ENCODE results near the gene KCTD7.
"Not testable (repeated sequence)": the region's sequence is repeated elsewhere in the genome, so short reads cannot be mapped to it uniquely, and the experiment has no call there.

Gene KCTD7

DNA sequence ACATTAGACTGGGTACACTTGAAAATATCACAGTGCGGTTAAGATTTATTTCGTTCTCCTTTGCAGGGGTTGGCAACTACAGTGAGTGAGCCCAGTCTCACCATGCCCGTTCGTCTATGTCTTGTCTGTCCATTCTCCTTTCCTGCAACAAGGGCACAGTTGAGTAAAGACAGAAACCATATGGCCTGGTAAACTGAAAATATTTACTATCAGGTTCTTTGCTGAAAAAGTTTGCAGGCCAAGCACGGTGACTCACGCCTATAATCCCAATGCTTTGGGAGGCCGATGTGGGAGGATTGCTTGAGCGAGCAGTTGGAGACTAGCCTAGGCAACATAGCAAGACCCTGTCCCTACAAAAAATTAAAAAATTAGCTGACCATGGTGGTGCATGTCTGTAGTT, 11.4 kb upstream of the KCTD7 start:
- DNase-seq = no peak

DNA sequence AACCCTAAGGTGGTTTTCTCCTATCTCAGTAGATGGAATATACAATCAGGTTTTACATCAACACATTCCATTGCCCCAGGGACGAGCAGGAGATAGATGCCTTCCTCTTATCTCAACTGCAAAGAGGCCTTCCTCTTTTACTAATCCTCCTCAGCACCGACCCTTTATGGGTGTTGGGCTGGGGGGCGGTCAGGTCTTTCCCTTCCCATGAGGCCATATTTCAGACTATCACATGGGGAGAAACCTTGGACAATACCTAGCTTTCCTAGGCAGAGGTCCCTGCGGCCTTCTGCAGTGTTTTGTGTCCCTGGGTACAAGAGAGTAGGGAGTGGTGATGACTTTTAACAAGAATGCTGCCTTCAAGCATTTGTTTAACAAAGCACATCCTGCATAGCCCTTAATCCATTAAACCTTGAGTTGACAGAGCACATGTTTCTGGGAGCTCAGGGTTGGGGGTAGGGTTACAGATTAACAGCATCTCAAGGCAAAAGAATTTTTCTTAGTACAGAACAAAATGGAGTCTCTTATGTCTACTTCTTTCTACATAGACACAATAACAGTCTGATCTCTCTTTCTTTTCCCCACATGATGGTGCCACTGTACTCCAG, 9.2 kb upstream of the KCTD7 start:
- not testable (repeated sequence) for DNase-seq

DNA sequence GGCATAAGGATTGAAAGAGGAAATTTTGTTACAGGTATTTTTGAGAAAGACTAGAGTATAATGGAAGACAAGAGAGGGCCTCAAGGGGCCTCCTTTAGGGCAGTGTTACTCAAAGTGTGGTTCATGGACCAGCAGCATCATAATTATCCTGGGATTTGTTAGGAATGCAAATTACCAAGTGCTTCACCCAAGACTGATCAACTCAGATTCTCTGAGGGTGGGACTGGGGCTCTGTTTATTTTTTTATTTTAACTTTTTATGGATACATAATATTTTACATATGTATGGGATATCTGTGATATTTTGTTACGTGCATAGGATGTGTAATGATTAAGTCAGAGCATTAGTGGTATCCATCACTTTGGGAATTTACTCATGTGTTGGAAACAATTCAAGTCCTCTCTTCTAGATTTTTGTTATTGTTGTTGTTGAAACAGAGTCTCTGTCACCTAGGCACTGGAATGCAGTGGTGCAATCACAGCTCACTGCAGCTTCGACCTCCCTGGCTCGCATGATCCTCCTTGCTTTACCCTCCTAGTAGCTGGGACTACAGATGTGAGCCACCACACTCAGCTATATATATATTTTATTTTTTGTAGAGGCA, 2.2 kb upstream of the KCTD7 start:
- DNase-seq = no peak

DNA sequence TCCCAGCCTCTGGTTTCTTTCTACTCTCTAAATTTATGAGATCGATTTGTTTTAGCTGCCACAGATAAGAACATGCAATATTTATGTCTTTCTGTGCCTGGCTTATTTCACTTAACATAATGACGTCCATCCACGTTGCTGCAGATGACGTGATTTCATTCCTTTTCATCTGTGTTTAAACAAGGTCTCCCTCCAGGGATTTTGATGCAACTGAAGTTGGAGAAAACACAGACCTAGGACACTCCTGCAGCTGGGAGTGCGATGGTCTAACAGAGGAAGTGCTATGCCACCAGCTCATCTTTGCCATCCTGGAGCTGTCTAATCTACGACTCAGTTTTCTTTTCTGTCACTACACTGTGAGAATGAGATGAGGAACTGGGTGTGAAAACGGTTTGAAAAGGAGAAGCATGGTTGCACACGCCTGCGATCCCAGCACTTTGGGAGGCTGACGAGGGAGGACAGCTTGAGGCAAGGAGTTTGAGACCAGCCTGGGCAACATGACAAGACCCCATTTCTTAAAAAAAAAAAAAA, 1.5 kb upstream of the KCTD7 start:
- no peak for DNase-seq

DNA sequence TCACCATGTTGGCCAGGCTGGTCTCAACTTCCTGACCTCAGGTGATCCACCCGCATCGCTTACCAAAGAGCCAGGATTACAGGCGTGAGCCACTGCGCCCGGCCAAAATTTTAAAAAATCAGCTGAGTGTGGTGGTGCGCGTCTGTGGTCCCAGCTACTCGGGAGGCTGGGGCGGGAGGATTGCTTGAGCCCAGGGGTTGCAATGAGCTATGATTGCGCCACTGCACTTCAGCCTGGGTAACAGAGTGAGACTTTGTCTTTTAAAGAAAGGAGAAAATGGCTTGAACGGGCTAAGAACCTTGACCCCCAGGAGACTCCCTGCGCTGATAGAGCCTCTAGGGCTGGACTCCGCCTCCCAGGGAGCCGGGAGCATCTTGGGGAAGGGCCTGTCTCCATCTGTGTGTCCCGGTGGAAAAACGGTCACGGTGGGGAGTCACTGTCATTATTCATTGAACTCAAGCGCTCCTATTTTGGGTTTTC, 760 bp upstream of the KCTD7 start:
- DNase-seq = peak; percentile 75

DNA sequence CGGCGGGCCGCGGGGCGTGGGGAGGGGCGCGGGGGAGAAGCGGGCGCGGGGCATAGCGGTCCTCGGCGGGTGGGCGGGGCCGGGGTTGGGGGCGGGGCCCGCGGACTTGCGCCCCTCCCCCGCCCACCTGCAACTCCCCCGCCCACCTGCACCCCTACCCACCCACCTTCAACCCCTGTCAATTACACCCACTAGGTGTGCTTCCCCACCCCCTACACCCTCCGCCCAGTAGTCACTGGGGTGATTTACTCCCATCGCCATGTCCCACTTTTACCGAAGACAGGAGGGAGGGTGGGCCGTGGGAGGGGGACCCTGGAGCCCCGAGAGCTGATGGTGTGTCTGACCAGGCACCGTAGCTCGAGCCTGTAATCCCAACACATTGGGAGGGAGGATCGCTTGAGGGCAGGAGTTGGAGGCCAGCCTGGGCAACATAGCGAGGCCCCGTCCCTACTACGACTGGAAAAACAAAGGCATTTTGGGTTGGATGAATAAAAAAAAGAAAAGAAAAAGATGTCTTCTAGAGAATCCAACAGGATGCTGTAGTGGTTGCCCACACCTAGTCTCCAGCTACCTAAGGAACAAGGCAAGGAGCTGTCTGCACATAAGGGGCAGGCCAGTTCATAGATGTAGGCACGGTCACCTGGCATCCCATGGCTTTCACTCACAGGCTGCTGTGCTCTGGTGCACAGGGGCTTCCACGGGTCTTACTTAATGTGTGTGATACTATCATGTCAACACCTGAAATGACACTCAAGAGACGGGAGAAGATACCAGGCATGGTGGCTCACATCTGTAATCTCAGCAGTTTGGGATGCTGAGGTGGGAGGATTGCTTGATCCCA, 761 bp downstream of the KCTD7 start:
- DNase-seq = no peak

DNA sequence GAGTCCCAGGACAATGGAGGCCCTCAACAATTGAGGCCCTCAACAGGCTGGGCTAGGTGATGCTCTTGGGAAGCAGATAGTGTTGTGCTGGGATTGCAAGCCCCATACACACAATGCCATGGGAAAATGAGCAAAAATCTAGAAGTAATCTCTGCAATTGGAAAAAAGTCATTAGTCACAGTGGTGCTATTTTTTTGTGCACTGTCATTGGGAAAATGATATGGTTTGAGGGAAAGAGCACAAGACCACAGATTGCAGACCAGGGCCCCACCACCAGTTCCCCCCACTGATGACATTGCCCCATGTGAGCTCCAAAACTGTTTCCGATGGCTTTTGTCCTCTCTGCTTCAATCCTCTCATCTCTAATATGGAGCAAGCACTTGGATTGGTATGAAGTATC, 1.9 kb downstream of the KCTD7 start:
- DNase-seq = no peak

DNA sequence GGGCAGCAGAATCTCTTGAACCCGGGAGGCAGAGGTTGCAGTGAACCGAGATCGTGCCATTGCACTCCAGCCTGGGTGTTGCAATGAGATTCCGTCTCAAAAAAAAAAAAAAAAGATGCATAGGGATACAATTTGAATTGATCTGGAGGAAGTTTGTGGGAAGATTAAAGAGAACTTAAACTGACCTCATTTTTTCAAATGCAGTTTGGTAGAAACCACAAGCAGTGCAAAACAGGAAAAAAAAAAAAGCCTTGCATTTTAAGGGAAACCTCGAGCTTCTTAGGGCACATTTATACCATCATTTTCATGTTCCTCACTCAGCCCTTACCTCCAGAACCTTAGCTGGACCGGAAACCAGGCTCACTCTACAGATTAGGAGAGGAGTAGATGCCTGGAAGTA, 2.8 kb downstream of the KCTD7 start:
- DNase-seq = no peak

- no peak for DNase-seq
These were observed 6.1 kb downstream of the KCTD7 start for GRCh38 chr7:66634816-66635215.

- not testable (repeated sequence) for DNase-seq
These were observed 6.8 kb downstream of the KCTD7 start for GRCh38 chr7:66635322-66635981.

DNA sequence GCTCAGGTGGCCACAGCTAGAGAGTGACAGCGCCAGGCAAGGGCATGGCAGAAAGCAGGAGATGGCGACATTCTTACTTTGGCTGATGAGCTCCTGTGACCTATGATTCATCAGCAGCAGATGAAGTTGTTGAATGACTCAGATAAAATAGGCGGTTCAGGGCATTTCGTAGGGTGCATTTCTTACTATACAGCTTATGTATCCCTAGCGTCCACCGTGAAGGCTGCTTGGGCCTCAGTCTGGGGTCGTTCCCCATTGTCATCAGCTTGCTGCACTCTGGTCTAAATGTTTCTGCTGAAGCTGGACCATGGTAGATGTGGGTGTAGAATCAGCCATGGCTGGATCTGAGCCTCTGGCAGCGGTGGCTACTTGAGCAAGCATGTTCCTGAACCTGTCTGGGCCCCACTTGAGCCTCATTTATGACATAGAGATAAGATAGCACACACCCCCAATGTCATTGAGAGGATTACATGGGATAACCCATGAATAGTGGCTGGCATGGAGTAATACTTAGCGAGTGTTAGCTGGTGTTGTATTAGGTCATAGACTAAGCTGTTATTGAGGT, 7.4 kb downstream of the KCTD7 start:
- not testable (repeated sequence) for DNase-seq

- no peak for DNase-seq
These were observed 9.8 kb downstream of the KCTD7 start for GRCh38 chr7:66638309-66639099.

DNA sequence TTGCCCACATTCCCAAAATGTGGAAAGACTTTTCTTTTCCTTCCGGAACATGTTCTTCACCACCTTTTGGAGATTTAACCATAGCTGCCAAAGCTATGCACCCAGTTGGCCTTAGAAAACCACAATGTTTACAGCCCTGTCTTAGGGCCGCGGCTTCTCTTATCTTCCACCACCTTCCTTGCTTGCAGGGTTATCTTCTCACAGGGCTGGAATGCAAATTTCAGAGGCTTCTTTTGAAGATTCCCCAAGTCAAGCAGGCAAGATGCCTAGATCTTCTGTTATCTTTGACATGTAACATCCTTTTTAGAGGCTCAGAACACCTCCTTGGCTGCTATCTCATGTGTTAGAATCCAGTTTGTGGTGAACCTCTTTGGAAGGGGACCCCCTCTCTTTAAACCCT, 11.1 kb downstream of the KCTD7 start:
- DNase-seq = no peak

DNA sequence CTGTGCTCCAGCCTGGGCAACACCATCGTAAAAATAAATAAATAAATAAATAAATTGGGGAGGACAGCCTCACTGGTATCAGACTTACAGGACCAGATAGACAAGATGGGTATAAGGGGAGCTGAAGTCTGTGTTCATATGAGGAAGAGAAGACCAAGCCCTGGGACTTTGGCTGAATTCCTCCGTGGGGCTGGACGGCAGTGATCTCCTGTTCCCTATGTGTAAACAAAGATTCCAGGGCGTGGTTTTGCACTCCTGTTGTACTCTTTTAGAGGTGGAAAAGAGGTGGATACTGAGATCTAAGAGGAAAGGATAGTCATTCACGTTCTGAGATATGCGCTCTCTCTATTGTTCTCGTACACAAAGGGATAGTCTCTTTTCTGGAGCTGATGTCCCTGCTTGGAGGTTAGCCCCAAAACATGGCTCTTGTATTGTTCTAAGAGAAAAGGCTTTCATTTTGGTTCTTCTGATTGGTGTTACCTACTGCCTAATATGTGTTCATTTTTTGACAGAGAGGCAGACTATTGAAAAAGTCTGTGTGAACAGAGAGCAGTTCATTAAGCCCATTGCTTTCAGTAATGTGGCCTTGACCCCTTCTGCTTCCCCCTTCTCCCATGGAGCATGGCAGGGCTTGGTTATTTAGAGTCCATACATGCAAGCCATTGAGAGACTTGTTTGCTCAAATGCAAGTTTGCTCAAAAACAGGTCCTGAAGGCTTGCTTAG, 12.3 kb downstream of the KCTD7 start:
- DNase-seq = no peak

- DNase-seq = no peak
These were observed 12.8 kb downstream of the KCTD7 start for GRCh38 chr7:66641526-66641871.

- no peak for DNase-seq
These were observed 13.5 kb downstream of the KCTD7 start for GRCh38 chr7:66642186-66642585.

DNA sequence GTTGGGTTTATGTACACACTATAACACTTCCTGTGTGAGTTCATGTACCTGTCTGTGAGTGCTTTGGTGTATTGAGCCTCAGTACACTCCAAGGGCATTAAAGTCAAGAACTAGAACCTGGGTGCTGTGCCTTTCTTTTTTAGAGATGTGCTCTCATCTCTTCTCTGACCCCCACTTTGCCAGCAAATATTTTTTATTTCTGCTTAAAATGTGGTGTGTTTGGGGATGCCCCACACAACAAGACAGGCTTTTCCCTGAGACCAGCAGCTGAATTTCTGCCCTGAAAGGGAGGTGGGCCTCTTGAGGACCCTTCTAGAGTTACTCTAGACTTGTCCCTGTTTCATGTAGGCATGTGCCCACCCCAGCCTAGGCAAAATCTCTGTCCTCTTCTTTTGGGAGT, 14.3 kb downstream of the KCTD7 start:
- no peak for DNase-seq

GRCh38 chr7:66643395-66643794, 14.7 kb downstream of the KCTD7 start:
- DNase-seq = no peak

GRCh38 chr7:66651026-66651425, 22.3 kb downstream of the KCTD7 start:
- not testable (repeated sequence) for DNase-seq

GRCh38 chr7:66653719-66654274, 25.1 kb downstream of the KCTD7 start:
- DNase-seq = not testable (repeated sequence)
